Karpas-422 (cell line): Measurements from ENCODE around the gene ATOX1. TPM values are rescaled to one million over a fixed set of nuclear protein-coding genes. Genes with fewer than 3 reads are reported as not detected.
A peak's percentile ranks its signal among the peaks of the same experiment; 100 is the strongest.

ENCODE experiments used
- DNase-seq: peaks from one replicate; pipeline ENCODE4 v3.0.0-alpha.2; 2015
- H2AFZ ChIP-seq: fragments of 200-600 bp; sonication (generic); 2 replicates; pipeline ENCODE4 v1.6.1; 2014; ENCODE audit warnings: antibody characterized with exemption, low read length, mixed read lengths
- H3K27ac ChIP-seq: fragments of 200-600 bp; sonication (generic); 2 replicates; pipeline ENCODE4 v1.5.1; 2014; ENCODE audit warnings: mild to moderate bottlenecking, low read length, moderate library complexity
- H3K27me3 ChIP-seq: fragments of 200-600 bp; sonication (generic); 2 replicates; pipeline ENCODE4 v1.6.1; 2014; ENCODE audit warnings: low read length, mixed read lengths
- H3K36me3 ChIP-seq: fragments of 200-600 bp; sonication (generic); 2 replicates; pipeline ENCODE4 v1.6.1; 2014; ENCODE audit warnings: low read length, mixed read lengths; ENCODE audit not compliant: insufficient read depth
- H3K4me1 ChIP-seq: fragments of 200-600 bp; sonication (generic); 2 replicates; pipeline ENCODE4 v1.6.1; 2014; ENCODE audit warnings: mild to moderate bottlenecking, low read length, mixed read lengths
- H3K4me2 ChIP-seq: fragments of 200-600 bp; sonication (generic); 2 replicates; pipeline ENCODE4 v1.6.1; 2014; ENCODE audit warnings: low read length, low read depth, mild to moderate bottlenecking; ENCODE audit not compliant: poor library complexity, severe bottlenecking
- H3K4me3 ChIP-seq: fragments of 200-600 bp; sonication (generic); 2 replicates; pipeline ENCODE4 v1.5.1; 2014; ENCODE audit warnings: mild to moderate bottlenecking, antibody characterized with exemption, low read length, mixed read lengths
- H3K79me2 ChIP-seq: fragments of 200-600 bp; sonication (generic); 2 replicates; pipeline ENCODE4 v1.6.1; 2014; ENCODE audit warnings: mild to moderate bottlenecking, low read length, mixed read lengths
- H3K9ac ChIP-seq: fragments of 200-600 bp; sonication (generic); 2 replicates; pipeline ENCODE4 v1.6.0; 2014; ENCODE audit warnings: low read length
- H3K9me2 ChIP-seq: fragments of 200-600 bp; sonication (generic), shearing (Covaris generic); replicated peaks from 2 replicates; pipeline ENCODE4 v1.6.0; 2014; ENCODE audit warnings: mild to moderate bottlenecking, low read length, moderate library complexity; ENCODE audit not compliant: insufficient read depth
- H3K9me3 ChIP-seq: fragments of 300-700, 200-600 bp; sonication (generic); 2 replicates; pipeline ENCODE4 v1.6.1; 2014; ENCODE audit warnings: low read length, mixed read lengths
- H4K20me1 ChIP-seq: fragments of 200-600 bp; sonication (generic); 2 replicates; pipeline ENCODE4 v1.6.1; 2014; ENCODE audit warnings: mild to moderate bottlenecking, antibody characterized with exemption, low read length, low read depth; ENCODE audit not compliant: insufficient read depth
- total RNA-seq: library from RNA; depleted of rRNA; stranded (reverse); fragments of >200 nt; shearing (Covaris generic); gene quantifications from 2 replicates; pipeline ENCODE4 v1.2.3, GENCODE V29; 2014; ENCODE audit warnings: low replicate concordance

ATOX1 gene
- total RNA-seq, 1 experiment from 2014 or later = 104 TPM

DNA sequence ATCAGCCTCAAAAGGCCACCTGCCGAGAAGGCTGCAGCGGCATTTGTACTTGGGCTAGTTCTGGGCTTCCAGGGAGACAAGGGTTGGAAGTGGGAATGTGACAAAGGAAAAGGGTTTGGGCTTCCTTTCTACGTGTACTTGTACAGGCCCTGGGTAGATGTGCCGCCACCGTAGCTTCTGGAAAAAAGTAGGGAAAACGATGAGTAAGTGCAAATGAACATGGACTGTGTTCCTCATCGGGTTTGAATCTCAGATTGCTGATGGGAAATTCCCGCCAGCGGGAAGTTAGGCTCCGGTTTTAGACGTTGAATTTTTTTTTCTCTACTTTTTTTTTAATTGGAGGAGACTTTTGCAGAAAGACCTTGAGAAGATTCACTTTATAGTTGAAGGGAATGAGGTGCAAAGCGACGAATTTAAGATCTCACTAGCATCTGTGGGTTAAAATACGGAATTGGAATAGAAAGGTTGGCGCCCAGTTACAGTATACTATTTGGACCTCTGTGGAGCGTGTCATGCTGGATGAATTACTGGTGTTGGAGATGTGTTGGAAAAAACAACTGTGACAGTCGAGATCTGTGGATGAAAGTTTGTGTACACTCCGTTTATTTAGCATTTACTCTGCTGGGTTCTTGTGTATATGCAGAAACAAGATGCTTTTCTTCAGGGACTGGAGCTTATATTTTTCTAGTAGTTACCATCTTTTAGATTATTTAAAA lies 14.6 kb upstream of the ATOX1 start:
- H3K9ac ChIP-seq = peak overlapping the region; percentile 93
- no peak for DNase-seq
- peaks cover 61% of the 10 kb centered on the region for H3K4me1 ChIP-seq
- peak overlapping the region; percentile 95 for H3K4me3 ChIP-seq
- no peaks in the 10 kb centered on the region for H3K9me2 ChIP-seq
- H3K4me2 ChIP-seq = peak overlapping the region; percentile 98
- H4K20me1 ChIP-seq = peaks cover 57% of the 10 kb centered on the region
- H3K36me3 ChIP-seq = peaks cover 50% of the 10 kb centered on the region
- H3K27me3 ChIP-seq = no peaks in the 10 kb centered on the region
- no peak overlapping the region for H2AFZ ChIP-seq
- no peaks in the 10 kb centered on the region for H3K9me3 ChIP-seq
- H3K79me2 ChIP-seq = peaks cover 63% of the 10 kb centered on the region
- H3K27ac ChIP-seq = peak overlapping the region; percentile 68; the same call in 1 of the 2 replicates

DNA sequence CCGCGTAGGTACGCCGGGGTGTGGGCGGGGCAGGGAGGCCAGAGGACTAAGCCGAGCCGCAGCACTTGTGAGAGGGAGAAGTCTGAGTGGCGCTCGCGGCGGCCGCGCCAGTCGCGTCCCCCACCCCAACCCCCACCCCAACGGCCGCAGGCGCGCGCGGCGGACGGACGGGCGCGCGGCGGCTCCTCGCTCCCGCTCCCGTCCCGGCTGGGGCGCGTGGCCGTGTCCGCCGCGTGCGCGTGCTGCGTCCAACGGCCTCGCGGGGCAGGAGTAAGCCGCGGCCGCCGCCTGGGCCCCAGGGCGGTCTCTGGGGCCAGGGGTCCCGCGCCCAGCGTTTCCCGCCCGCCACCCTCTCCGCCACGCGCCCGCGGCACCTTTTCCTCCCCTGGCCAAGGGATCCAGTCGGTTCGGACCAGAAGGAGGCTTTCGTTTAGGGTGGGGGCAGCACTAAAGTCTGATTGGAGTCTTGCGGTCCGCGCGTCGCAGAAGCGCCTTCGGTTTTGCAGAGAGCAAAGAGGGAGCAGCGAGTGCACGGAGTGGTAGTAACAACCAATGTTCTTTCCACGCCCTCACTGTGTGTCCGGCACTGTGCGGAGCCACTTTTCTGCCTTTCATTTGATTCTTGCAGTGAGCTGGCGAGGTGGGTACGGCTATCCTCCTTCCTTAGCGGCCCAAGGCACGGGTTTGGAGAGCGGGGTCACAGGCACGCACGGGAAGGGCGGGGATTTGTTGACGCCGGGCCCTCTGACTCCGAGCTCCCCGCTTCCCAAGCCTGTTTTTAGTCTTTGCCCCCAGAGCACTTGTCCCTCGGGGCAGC lies 13.8 kb upstream of the ATOX1 start:
- Histone ChIP-seq H3K79me2 (peaks cover 56% of the 10 kb centered on the region), H2AFZ (no peak overlapping the region), H3K9ac (peak overlapping the region; percentile 93), H3K9me2 (no peaks in the 10 kb centered on the region), H3K4me3 (peak overlapping the region; percentile 95), H3K36me3 (peaks cover 42% of the 10 kb centered on the region), H4K20me1 (peaks cover 49% of the 10 kb centered on the region), H3K27me3 (no peaks in the 10 kb centered on the region), H3K9me3 (no peaks in the 10 kb centered on the region), H3K4me2 (peak overlapping the region; percentile 98), H3K27ac (peak overlapping the region; percentile 68), H3K4me1 (peaks cover 53% of the 10 kb centered on the region)
- DNase-seq = peak; percentile 77

DNA sequence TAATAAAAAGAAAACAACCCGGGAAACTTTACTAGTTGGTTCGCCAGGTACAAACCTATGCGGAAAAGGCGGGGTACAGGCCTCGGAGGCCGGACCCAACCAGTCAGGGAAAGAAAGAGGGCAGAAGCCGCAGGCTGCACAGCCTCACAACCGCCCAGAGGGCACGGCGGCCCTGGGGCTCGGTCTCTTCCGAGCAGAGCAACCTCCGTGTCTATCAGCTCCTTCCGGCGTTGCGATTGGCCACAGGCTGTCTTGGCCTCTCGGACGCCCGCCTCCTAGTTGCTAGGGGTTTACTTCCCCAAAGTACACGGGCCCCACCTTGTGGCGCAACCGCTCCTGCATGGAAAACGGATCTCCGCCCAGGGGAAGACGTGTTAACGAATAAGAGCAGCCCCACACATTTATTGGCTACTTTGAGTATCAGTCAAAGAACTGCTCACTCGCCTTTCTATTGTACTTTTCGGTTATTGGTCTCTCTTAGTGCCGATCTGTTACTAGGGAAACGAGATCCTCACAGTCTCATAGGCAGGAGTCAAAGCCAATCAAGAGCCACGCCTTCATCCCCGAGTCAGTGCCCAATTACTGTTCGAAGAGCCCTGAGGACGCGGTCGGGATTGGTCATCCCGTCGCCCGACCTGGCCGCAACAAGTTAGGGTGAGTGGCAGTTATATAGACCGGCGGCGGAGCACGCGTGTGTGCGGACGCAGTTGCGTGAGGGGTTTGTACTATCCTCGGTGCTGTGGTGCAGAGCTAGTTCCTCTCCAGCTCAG lies 13.0 kb upstream of the ATOX1 start, which contains the start of gene G3BP1:
TSS of gene G3BP1 (plus strand) at position 696 of the 770 bp plus-strand sequence. CDS start 14,667 bp downstream, outside the sequence.
- H3K9me2 ChIP-seq = no peaks in the 10 kb centered on the region
- H3K9ac ChIP-seq = peak within 1 kb of the TSS; percentile 93
- peak within 1 kb of the TSS; percentile 98 for H3K4me2 ChIP-seq
- H4K20me1 ChIP-seq = peaks cover 43% of the 10 kb centered on the region
- peak within 1 kb of the TSS; percentile 95 for H3K4me3 ChIP-seq
- H3K27ac ChIP-seq = peak within 1 kb of the TSS; percentile 90
- peaks cover 48% of the 10 kb centered on the region for H3K4me1 ChIP-seq
- peak; percentile 100 for DNase-seq
- no peaks in the 10 kb centered on the region for H3K27me3 ChIP-seq
- H3K9me3 ChIP-seq = no peaks in the 10 kb centered on the region
- peak within 1 kb of the TSS; percentile 76 for H2AFZ ChIP-seq
- H3K79me2 ChIP-seq = peaks cover 48% of the 10 kb centered on the region
- peaks cover 36% of the 10 kb centered on the region for H3K36me3 ChIP-seq

DNA sequence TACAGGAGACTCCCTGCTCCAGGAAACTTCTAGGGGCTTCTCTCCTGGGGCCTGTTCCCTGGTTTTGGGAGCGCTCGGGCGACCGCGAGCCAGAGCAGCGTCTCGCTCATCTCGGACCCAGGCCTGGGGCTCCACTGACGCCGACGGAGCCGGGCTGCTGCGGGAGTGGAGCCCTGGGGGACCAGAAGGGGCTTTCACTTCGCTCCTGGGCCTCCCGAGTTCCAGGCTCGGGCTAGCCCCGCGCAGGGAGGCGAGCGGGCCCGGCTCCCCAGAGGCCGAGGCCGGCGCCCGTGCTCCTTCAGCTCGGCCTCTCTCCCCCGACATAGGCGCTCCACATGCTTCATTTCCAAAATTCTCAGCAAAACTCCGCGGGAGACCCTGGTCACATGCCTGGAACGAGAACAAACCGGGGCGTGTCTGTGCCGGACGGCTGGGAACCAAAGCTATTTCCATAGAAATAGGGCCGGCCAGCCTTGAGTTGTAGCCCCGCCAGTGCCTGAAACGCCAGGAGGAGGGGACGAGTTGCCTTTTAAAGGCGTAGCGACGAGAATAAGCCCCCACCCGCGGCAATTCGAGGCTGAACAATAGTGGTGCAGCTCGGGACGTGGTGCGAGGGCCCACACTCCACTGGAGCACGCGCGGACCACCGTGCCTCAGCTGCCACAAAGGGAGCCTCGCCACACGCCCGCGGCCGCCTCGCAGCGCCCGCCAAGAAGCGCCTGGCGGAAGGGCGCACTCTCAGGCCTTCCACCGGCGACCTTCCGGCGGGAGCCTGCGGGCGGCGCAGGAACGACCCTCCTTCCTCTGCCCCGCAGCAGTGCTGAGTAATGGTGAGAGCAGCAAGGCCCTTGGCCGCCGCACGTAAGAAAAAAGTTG lies 12.2 kb upstream of the ATOX1 start:
- peak overlapping the region; percentile 90 for H3K27ac ChIP-seq

DNA sequence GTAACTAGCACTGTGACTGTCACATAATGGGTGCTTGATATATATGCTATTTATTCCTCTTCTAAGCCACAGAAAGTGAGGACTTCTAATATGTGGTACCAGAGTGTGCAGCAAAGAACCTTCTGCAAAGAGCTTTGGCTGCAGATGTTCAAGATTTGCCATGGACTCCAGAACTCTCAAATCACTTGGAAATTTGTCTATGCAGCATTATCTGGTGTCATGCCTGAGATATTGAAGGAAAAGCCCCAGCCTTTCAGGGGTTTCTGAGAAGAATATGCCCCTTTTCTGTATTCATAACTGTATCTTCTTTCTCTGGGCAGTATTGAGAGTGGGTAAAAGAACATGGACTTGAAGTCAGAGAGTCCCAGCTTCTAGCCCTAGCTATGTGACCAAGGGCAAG lies 8.5 kb upstream of the ATOX1 start:
- H3K79me2 ChIP-seq = peaks cover 4% of the 10 kb centered on the region; the same call in 1 of the 2 replicates
- H3K4me2 ChIP-seq = no peak overlapping the region
- no peaks in the 10 kb centered on the region for H3K9me3 ChIP-seq
- H3K9ac ChIP-seq = no peak overlapping the region
- no peak overlapping the region for H3K4me3 ChIP-seq
- no peaks in the 10 kb centered on the region for H3K9me2 ChIP-seq
- H3K27ac ChIP-seq = no peak overlapping the region
- H4K20me1 ChIP-seq = no peaks in the 10 kb centered on the region
- no peak for DNase-seq
- H3K27me3 ChIP-seq = no peaks in the 10 kb centered on the region
- H3K36me3 ChIP-seq = no peaks in the 10 kb centered on the region
- H2AFZ ChIP-seq = no peak overlapping the region
- H3K4me1 ChIP-seq = peaks cover 14% of the 10 kb centered on the region

More for the DNA sequence above, 12.2 kb upstream of the ATOX1 start:
- Histone ChIP-seq H3K9me3 (no peaks in the 10 kb centered on the region), H4K20me1 (peaks cover 34% of the 10 kb centered on the region), H2AFZ (peak overlapping the region; percentile 76), H3K9ac (peak overlapping the region; percentile 82), H3K4me1 (peaks cover 40% of the 10 kb centered on the region), H3K79me2 (peaks cover 39% of the 10 kb centered on the region), H3K27me3 (no peaks in the 10 kb centered on the region), H3K4me3 (peak overlapping the region; percentile 68), H3K9me2 (no peaks in the 10 kb centered on the region), H3K36me3 (peaks cover 27% of the 10 kb centered on the region), H3K4me2 (peak overlapping the region; percentile 86)
- peak; percentile 84 for DNase-seq

DNA sequence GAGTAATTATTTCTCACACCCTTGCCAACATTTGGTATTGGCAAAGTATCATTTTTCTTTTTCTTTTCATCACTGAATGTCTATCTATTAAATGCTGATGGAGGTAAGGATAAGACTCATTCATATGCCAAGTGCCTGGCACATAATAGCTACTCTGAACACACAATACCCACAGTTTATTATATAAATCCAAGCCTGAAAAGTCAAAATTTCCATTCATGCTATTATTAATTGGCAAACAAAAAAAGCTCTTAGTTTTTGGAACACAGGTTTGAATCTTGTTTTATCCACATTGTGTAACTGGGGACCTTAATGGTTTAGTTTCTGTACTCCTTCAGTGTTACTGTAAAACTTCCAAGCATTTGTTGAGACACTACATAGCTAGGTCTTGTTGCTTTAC lies 6.4 kb upstream of the ATOX1 start:
- H3K36me3 ChIP-seq = no peaks in the 10 kb centered on the region
- H4K20me1 ChIP-seq = no peaks in the 10 kb centered on the region
- H3K4me2 ChIP-seq = no peak overlapping the region
- no peaks in the 10 kb centered on the region for H3K27me3 ChIP-seq
- no peaks in the 10 kb centered on the region for H3K9me2 ChIP-seq
- DNase-seq = no peak
- no peak overlapping the region for H3K27ac ChIP-seq
- H3K9ac ChIP-seq = no peak overlapping the region
- H3K9me3 ChIP-seq = no peaks in the 10 kb centered on the region
- H3K4me1 ChIP-seq = peaks cover under 1% of the 10 kb centered on the region; the same call in 1 of the 2 replicates
- no peak overlapping the region for H3K4me3 ChIP-seq
- H2AFZ ChIP-seq = no peak overlapping the region
- no peaks in the 10 kb centered on the region for H3K79me2 ChIP-seq

DNA sequence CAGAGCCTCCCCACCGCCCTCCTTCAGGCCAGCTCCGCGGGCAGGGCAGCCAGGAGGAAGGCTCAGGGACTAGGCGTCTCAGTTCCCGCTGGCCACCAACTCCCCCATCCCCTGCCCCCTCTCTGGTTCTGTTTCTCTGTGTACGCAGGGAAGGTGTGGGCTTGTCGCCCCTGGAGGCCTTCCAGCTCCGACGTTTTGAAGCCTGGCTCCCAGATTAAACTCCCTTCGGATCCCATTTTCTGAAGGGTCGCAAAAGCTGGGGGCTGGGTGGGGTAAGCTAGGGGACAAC lies 346 bp downstream of the ATOX1 start:
- peaks cover 52% of the 10 kb centered on the region for H3K79me2 ChIP-seq
- no peak overlapping the region for H2AFZ ChIP-seq

More for the DNA sequence above, 346 bp downstream of the ATOX1 start:
- no peak for DNase-seq
- Histone ChIP-seq H3K4me3 (peak overlapping the region; percentile 94), H3K9me3 (no peaks in the 10 kb centered on the region), H3K4me2 (peak overlapping the region; percentile 93), H3K9ac (peak overlapping the region; percentile 95), H3K9me2 (no peaks in the 10 kb centered on the region), H4K20me1 (no peaks in the 10 kb centered on the region), H3K27me3 (no peaks in the 10 kb centered on the region), H3K36me3 (peaks cover 4% of the 10 kb centered on the region; the same call in 1 of the 2 replicates), H3K4me1 (peaks cover 23% of the 10 kb centered on the region), H3K27ac (no peak overlapping the region; the same call in 1 of the 2 replicates)
